Urothelium cell line (cell line): ENCODE data around the gene TSR1.

Experiments
- DNase-seq: peaks from one replicate; pipeline ENCODE4 v3.0.0; 2011; ENCODE audit warnings: low spot score, mixed read lengths
- FAIRE-seq: peaks from 2 replicates; lab custom pipeline; 2011; peaks lifted over from hg19 to GRCh38; lab: Jason Lieb, UNC

TSR1 gene

DNA sequence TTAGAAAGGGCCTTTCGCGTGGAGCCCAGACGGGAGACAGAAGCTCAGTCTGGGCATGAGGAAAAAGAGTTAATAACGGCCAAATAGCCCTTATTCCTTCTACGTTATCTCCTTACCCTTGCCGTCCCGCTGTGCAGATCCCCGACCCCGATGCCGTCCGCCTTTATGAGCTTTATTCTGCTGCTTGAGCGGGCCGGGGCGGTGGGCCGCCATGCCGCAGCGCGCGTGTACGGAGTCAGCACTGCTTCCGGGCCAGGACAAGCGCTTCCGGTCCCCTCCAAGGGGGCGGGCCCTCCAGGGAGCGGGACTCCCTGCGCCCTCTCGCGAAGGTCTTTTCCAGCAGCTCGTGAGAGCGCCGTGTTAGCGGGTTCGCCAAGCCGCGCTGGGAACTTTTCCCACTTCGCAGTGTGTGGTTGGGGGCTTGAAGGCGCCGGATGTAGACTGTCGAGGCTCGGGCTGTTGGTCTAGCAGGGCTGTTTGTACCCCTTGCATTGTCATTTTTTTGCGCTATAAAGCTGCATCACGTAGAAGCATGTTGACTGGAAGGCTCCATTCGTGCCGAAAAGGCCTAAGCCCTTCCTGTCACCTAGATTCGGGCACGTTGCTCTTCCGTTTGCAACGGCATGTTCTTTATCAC is at the start of gene TSR1:
Gene TSR1, minus strand, starts transcription at position 243 of the 637 bp plus-strand sequence. Its CDS starts 30 bp downstream, at position 213.
- DNase-seq (peak; percentile 94), FAIRE-seq (no peak)

GRCh38 chr17:2385240-2386210 is 49.3 kb upstream of the TSR1 start:
- no peak for FAIRE-seq
- DNase-seq: no peak

GRCh38 chr17:2384439-2385127 is 48.3 kb upstream of the TSR1 start:
- DNase-seq (no peak), FAIRE-seq (no peak)

GRCh38 chr17:2383628-2384167 is 47.4 kb upstream of the TSR1 start:
- DNase-seq: no peak
- FAIRE-seq: no peak

DNA sequence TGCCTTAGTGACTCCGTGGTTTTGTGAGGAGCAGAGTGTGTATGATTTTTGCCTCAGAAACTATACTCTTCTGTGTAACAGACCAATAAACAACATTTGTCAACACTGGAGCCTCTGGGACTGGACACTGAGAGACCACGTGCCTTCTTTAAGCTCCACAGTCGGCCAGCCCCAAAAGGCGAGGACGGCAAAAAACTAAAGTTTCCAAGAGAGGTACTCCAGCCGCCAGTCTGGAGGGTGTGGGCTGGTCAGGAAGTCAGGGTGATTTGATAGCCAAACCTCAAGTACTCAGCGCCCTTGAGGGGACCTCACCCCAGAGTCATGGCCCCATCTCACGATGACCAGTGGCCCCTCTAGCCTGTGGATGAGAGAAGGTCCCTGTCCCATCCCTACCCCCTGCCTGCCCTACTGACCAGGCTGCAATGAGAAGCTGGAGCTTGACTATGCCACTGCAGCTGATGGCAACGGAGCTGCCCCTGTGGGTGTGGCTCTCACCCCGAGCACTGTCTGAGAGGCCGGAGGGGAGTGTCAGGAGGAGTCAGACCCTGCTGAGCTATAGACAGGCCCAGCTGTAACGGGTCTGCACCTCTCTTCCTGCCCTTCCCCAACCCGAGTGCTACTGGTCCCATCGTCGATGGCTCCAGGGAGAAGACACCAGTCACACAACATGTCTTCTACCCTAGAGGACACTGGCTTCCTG is 44.8 kb upstream of the TSR1 start:
- FAIRE-seq (no peak), DNase-seq (no peak)

DNA sequence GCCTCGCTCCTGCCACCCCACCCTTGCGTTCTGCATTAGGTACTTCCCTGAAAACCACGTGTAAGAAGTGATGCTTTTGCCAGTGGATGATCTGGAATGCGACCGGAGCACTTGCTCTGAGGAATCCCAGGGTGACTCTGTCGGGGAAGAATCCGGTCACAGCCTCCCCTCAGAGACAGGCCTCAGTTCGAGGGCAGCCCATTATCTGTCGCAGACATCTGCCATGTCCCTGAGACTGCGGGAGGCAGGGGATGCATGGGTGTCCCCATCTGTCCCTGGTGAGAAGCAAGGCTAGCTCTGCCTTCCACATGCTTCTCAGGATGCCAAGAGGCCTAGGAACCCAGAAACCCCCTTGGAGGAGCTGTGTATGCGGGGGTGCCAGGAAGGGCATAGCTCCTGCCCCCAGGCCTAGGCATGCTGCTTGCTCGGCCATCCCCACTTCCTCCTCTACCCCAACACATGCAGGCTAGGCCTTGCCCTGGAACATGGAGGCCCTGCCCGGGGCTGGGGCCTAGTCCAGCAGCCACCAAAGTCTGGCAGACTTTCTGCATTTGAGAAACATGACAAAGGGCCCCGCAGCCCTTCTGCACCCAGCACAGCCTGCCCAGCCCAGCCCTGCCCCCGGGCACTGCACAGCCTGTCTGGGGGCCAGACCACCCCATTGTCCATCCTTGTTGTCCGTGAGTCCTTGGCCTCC is 44.1 kb upstream of the TSR1 start:
- no peak for DNase-seq
- no peak for FAIRE-seq

DNA sequence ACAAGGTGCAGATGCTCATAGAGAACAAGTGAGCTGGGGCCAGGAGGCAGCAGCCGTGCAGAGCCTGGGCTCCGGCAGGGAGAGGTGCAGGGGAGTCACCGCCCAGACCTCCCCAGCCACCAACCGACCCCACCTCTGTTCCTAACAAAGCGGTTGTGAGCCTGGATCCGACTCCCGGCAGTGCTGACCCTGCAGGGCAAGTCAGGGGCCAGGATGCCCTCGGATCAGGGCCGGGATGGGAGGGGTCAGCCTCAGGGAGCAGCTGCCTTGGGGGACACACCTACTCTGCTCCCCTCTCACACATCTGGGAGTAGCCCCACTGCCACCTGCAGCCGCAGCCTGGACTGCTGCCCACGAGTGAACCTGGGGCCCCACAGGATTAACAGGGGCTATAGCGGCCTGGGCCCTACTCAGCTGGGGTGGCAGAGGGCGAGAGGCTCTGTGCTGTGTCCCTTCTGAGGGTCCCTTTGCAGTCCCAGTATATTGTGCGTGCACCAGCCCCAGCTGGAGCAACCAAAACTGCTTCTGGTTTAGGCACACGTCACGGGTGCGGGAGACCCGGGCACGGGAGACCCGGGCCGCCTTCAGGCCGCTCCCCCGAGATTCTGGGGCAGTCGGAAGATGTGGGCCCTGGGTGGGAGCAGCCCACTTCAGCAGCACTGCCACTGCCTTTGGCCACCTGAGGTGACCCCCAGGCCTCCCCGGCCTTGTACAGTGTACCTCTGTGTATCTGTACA is 43.4 kb upstream of the TSR1 start:
- FAIRE-seq: no peak
- no peak for DNase-seq

DNA sequence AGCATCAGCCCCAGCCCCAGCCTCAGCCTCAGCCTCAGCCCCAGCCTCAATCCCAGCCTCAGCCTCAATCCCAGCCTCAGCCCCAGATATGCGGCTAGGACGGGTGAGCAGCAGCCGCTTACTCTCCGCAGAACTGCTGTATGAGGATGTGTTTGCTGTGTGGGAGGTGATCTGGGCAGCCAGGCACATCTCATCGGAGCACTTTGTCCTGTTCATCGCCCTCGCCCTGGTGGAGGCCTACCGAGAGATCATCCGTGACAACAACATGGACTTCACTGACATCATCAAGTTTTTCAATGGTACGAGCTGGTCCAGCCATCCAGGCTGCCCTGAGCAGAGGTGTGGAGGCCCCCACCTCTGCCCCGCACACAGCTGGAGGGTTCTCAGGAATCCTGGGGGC is 42.6 kb upstream of the TSR1 start:
- no peak for DNase-seq
- FAIRE-seq: no peak

- FAIRE-seq (no peak), DNase-seq (no peak)
These were observed 41.4 kb upstream of the TSR1 start for GRCh38 chr17:2377659-2378058.

DNA sequence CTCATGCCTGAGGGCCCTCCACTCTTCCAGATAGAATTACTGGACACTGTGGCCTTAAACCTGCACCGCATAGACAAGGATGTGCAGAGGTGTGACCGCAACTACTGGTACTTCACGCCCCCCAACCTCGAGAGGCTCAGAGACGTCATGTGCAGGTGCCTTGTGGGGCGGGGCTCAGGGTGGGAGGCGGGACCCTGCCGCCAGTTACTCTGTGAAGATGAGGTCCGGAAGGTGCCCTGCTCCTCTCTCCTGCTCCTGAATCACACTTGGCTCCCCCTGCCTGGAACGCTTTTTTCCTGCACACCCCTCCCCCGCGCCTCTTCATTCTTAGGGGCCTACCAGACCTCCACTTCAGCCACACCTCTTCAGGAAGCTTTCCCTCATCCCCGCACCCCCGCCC is 39.9 kb upstream of the TSR1 start:
- DNase-seq (no peak), FAIRE-seq (no peak)

- FAIRE-seq (no peak), DNase-seq (no peak)
These were observed 39.1 kb upstream of the TSR1 start for GRCh38 chr17:2375406-2375805.

DNA sequence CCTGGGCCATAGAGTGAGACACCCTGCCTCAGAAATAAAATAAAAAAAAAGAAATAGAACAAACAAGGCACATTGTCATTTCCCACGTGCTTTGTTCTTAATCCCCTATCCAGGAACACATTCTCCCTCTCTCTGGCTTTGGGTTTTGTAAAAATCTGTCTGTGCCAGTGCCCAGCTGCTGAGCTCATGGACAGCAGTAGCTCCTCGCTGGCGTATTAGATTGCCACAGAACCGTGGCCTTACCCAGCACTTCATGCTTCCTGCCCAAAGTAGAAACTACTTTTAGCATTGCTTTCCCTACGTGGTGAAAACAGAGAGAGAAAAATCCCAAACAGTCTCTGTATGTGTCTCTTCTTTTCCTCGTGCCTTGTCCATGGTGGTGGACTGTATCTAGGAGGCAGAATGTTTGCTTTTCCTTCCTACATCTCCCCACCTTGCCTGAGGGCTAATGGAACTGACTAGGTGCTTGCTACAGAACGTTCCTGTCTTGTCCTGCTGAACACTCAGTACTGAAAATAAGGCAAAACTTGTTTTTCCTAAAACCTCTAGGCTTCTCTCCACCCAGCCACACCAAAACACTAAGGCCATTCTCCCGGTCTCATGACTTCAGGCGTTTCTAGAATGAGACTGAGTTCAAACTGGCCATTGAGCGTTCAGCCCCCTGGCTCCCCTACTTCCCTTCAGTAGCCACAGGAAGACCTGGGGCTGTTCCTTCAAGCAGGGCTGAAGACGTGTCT is 38.5 kb upstream of the TSR1 start:
- FAIRE-seq: no peak

DNA sequence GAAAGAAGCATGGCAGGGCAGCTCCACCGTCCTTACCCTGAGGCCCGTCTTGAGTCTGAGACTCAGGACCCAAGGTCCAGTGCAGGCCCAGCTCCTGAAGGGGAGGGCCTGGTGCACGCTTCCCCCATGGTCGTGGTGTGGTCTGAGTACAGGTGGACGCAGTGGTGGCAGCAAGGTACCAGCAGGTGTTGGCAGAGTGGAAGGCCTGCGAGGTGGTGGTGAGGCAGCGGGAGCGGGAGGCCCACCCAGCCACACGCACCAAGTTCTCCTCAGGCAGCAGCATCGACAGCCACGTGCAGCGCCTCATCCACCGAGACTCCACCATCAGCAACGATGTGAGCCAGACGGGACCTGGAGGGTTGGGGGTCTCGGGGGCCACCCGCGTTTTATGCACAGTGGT is 36.9 kb upstream of the TSR1 start:
- FAIRE-seq (no peak), DNase-seq (no peak)

More for the DNA sequence above, 38.5 kb upstream of the TSR1 start:
- DNase-seq: no peak

DNA sequence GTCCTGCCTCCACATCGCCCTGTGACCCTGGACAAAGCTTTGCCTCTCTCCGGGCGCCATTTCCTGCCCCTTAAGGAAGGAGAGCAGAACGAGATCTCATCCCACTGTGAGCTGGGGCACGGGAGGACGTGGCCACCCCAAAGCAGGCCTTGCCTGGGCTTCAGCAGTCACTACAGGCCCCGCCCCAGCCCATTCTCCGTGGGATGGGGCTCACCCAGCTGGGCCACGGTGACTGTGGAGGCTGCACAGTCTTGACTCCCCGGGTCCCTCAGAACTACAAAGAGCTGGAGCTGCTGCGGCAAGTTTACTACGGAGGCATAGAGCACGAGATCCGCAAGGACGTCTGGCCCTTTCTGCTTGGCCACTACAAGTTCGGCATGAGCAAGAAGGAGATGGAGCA is 36.4 kb upstream of the TSR1 start:
- DNase-seq (no peak), FAIRE-seq (no peak)

- no peak for FAIRE-seq
These were observed 35.9 kb upstream of the TSR1 start for GRCh38 chr17:2372180-2372579.

GRCh38 chr17:2371183-2372130 is 35.2 kb upstream of the TSR1 start:
- FAIRE-seq (no peak), DNase-seq (no peak)

More at GRCh38 chr17:2372180-2372579, 35.9 kb upstream of the TSR1 start:
- no peak for DNase-seq

DNA sequence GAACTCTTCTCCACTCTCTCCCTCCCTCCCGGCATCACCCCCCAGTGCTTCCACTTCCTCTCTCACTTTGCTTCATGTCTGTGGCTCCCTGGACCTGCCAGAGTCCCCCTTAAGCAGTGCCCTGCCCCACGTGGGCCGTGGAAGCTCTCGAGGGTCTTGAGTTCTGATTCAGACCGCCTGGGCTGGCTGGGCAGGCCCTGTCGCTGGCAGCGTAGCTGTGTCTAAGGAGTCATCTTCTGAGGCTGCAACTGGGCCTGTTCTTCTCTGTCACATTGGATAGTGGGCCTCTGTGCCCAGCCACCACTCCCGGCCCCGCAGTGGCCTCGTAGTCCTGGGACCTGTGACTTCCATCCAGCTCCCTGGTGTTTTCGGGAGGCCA is 33.9 kb upstream of the TSR1 start:
- no peak for DNase-seq
- FAIRE-seq: no peak
